ENCODE results near the gene TECR. TPM values are rescaled to one million over a fixed set of nuclear protein-coding genes. Genes with fewer than 3 reads are reported as not detected.
"Not testable (repeated sequence)": the region's sequence is repeated elsewhere in the genome, so short reads cannot be mapped to it uniquely, and the experiment has no call there.

Gene TECR
- total and polyA plus RNA-seq, 2 donors (not counting 3 experiments of a cell fraction or from before 2014, with no cell fraction given) = 109 to 193 TPM

GRCh38 chr19:14503285-14503684 lies 26.1 kb upstream of the TECR start:
- POLR2A ChIA-PET = no interaction called here

DNA sequence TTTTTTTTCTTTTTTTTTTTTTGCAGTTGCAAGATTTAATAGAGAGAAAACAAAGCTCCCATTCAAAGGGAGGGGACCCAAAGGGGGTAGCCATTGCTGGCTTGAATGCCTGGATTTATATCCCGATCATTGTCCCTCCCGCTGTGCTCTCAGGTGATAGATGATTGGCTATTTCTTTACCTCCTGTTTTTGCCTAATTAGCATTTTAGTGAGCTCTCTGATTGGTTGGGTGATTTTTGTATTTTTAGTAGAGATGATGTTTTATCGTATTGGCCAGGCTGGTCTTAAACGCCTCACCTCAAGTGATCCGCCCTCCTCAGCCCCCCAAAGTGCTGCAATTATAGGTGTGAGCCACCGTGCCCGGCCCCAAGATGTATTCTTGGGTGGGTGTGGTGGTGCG lies 24.8 kb upstream of the TECR start:
- dilution Hi-C loops (cut with MboI; ENCODE audit: extremely low pct_ligation_motif_present, low sequenced_read_pairs); H3K79me2 ChIP-seq (ENCODE audit: control insufficient read depth, insufficient read depth, low read length); intact Hi-C loops (cut with micrococcal nuclease); FAIRE-seq; DNase-seq (ENCODE audit: low read depth, low spot score); H3K9me1 ChIP-seq (replicated peaks; ENCODE audit: control insufficient read depth, extremely low read depth, insufficient read depth, low read length); H3K4me1 ChIP-seq (ENCODE audit: control insufficient read depth, extremely low read depth, insufficient read depth, low read length); H2AFZ ChIP-seq (ENCODE audit: low read depth, low read length); H3K9me3 ChIP-seq (replicated peaks; ENCODE audit: control insufficient read depth, insufficient read depth, low read length); H4K20me1 ChIP-seq (replicated peaks; ENCODE audit: control insufficient read depth, extremely low read depth, insufficient read depth, low read length); H3K27me3 ChIP-seq (ENCODE audit: control insufficient read depth in 2 of 2, insufficient read depth in 2 of 2, low read length in 2 of 2); H3K9ac ChIP-seq (replicated peaks; ENCODE audit: extremely low read depth, insufficient read depth, low read length); H3K4me3 ChIP-seq (replicated peaks in 1 of 3; ENCODE audit: insufficient read depth in 1 of 3, low read depth in 1 of 3, low read length in 3 of 3); H3K36me3 ChIP-seq (ENCODE audit: control insufficient read depth in 2 of 2, extremely low read depth in 1 of 2, insufficient read depth in 2 of 2, low read length in 2 of 2); BruUV-seq (replicated peaks); H3K27ac ChIP-seq (ENCODE audit: insufficient read depth, low read depth, low read length); H3K4me2 ChIP-seq (ENCODE audit: insufficient read depth, low read length): not testable (repeated sequence)
- ChIA-PET CTCF (interaction anchor here (1.0 to 1.8 kb wide), 3 partner anchors 13 to 182 kb away, joined by 3 to 6 read pairs (median 4); partner anchors contain the start of gene DNAJB1), POLR2A (interaction anchor here (1.7 kb wide), 1 partner anchor 14 kb away, joined by 8 read pairs; the partner anchor contains the start of gene DNAJB1)

More at GRCh38 chr19:14503285-14503684, 26.1 kb upstream of the TECR start:
- dilution Hi-C loops (cut with MboI; ENCODE audit: extremely low pct_ligation_motif_present, low sequenced_read_pairs) = no loop called here
- H3K79me2 ChIP-seq (ENCODE audit: control insufficient read depth, insufficient read depth, low read length) = no peaks in the 10 kb centered on the region
- FAIRE-seq (no peak), DNase-seq (ENCODE audit: low read depth, low spot score) (no peak)
- no peak overlapping the region for H3K9ac ChIP-seq (replicated peaks; ENCODE audit: extremely low read depth, insufficient read depth, low read length)
- H3K36me3 ChIP-seq (ENCODE audit: control insufficient read depth in 2 of 2, extremely low read depth in 1 of 2, insufficient read depth in 2 of 2, low read length in 2 of 2) = no peaks in the 10 kb centered on the region
- H3K4me1 ChIP-seq (ENCODE audit: control insufficient read depth, extremely low read depth, insufficient read depth, low read length) = peaks cover 10% of the 10 kb centered on the region
- no TSS peak for BruUV-seq (replicated peaks)
- H4K20me1 ChIP-seq (replicated peaks; ENCODE audit: control insufficient read depth, extremely low read depth, insufficient read depth, low read length) = no peaks in the 10 kb centered on the region
- CTCF ChIA-PET = interaction anchor here (1.2 to 1.8 kb wide), 3 partner anchors 15 to 183 kb away, joined by 3 to 6 read pairs (median 4); partner anchors contain the start of gene DNAJB1
- no peak overlapping the region for H2AFZ ChIP-seq (ENCODE audit: low read depth, low read length)
- H3K4me2 ChIP-seq (ENCODE audit: insufficient read depth, low read length) = no peak overlapping the region
- H3K27me3 ChIP-seq (ENCODE audit: control insufficient read depth in 2 of 2, insufficient read depth in 2 of 2, low read length in 2 of 2) = peaks cover 0 to 2% of the 10 kb centered on the region in 2 experiments
- H3K9me1 ChIP-seq (replicated peaks; ENCODE audit: control insufficient read depth, extremely low read depth, insufficient read depth, low read length) = no peaks in the 10 kb centered on the region
- no peak overlapping the region for H3K4me3 ChIP-seq (replicated peaks in 1 of 3; ENCODE audit: insufficient read depth in 1 of 3, low read depth in 1 of 3, low read length in 3 of 3)
- TF ChIP-seq, protein P1, sequence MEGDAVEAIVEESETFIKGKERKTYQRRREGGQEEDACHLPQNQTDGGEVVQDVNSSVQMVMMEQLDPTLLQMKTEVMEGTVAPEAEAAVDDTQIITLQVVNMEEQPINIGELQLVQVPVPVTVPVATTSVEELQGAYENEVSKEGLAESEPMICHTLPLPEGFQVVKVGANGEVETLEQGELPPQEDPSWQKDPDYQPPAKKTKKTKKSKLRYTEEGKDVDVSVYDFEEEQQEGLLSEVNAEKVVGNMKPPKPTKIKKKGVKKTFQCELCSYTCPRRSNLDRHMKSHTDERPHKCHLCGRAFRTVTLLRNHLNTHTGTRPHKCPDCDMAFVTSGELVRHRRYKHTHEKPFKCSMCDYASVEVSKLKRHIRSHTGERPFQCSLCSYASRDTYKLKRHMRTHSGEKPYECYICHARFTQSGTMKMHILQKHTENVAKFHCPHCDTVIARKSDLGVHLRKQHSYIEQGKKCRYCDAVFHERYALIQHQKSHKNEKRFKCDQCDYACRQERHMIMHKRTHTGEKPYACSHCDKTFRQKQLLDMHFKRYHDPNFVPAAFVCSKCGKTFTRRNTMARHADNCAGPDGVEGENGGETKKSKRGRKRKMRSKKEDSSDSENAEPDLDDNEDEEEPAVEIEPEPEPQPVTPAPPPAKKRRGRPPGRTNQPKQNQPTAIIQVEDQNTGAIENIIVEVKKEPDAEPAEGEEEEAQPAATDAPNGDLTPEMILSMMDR (IDR thresholded peaks at IDR 0.05; ENCODE audit: extremely low read depth in 1 of 2, insufficient read depth in 1 of 2, low read depth in 1 of 2, low read length in 2 of 2) = no peak
- no peak for TF ChIP-seq FOS (IDR thresholded peaks at IDR 0.05; ENCODE audit: borderline replicate concordance, insufficient read depth, low read length)
- TF ChIP-seq MYC (IDR thresholded peaks at IDR 0.05; ENCODE audit: low read depth, low read length) = no peak
- TF ChIP-seq POLR2A (IDR thresholded peaks at IDR 0.05; ENCODE audit: low read depth, low read length) = no peak
- TF ChIP-seq EZH2 (IDR thresholded peaks at IDR 0.05; ENCODE audit: borderline replicate concordance, low read depth, low read length, severe bottlenecking) = no peak
- TF ChIP-seq, protein P2, sequence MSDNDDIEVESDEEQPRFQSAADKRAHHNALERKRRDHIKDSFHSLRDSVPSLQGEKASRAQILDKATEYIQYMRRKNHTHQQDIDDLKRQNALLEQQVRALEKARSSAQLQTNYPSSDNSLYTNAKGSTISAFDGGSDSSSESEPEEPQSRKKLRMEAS (IDR thresholded peaks at IDR 0.05; ENCODE audit: insufficient read depth, insufficient read length) = no peak
- TF ChIP-seq POLR2AphosphoS5 (IDR thresholded peaks at IDR 0.05; ENCODE audit: insufficient read depth, low read depth, low read length) = no peak
- TF ChIP-seq GATA2 (IDR thresholded peaks at IDR 0.05; ENCODE audit: insufficient read depth, insufficient read length, low read depth, low read length) = no peak
- TF ChIP-seq JUN (IDR thresholded peaks at IDR 0.05; ENCODE audit: borderline replicate concordance, insufficient read depth, insufficient read length, low read depth) = no peak
- intact Hi-C loops (cut with micrococcal nuclease) = no loop called here
- H3K9me3 ChIP-seq (replicated peaks; ENCODE audit: control insufficient read depth, insufficient read depth, low read length) = no peaks in the 10 kb centered on the region
- H3K27ac ChIP-seq (ENCODE audit: insufficient read depth, low read depth, low read length) = no peak overlapping the region
